Smooth muscle cell (in vitro differentiated cells): ENCODE data around the gene NHLH1. TPM values are rescaled to one million over a fixed set of nuclear protein-coding genes. Genes with fewer than 3 reads are reported as not detected.

ENCODE experiments used
- DNase-seq: peaks from one replicate; lab custom pipeline; 2025; ENCODE audit not compliant: unreplicated experiment; lab: John Stamatoyannopoulos, UW
- H2AFZ ChIP-seq: fragments of 200-600 bp; sonication (generic); 2 replicates; pipeline ENCODE4 v1.6.0; 2016; ENCODE audit warnings: antibody characterized with exemption, low read depth, mild to moderate bottlenecking
- H3F3A ChIP-seq: fragments of 200-600 bp; sonication (generic); 2 replicates; pipeline ENCODE4 v1.6.0; 2017; ENCODE audit warnings: antibody characterized with exemption, low read depth
- H3K27ac ChIP-seq: fragments of 200-600 bp; sonication (generic); 2 replicates; pipeline ENCODE4 v1.5.1; 2016; ENCODE audit warnings: low read depth, mild to moderate bottlenecking
- H3K27me3 ChIP-seq: fragments of 200-600 bp; sonication (generic); 2 replicates; pipeline ENCODE4 v1.6.1; 2016; ENCODE audit warnings: low read depth, mild to moderate bottlenecking
- H3K36me3 ChIP-seq: fragments of 200-600 bp; sonication (generic); 2 replicates; pipeline ENCODE4 v1.5.1; 2016; ENCODE audit warnings: low read depth
- H3K4me1 ChIP-seq: fragments of 200-600 bp; sonication (generic); 2 replicates; pipeline ENCODE4 v1.5.1; 2016; ENCODE audit warnings: low read depth
- H3K4me2 ChIP-seq: fragments of 200-600 bp; sonication (generic); 2 replicates; pipeline ENCODE4 v1.6.0; 2016; ENCODE audit warnings: mild to moderate bottlenecking
- H3K4me3 ChIP-seq: fragments of 200-600 bp; sonication (generic); 2 replicates; pipeline ENCODE4 v1.5.1; 2016; ENCODE audit warnings: mild to moderate bottlenecking
- H3K79me2 ChIP-seq: fragments of 200-600 bp; sonication (generic); 2 replicates; pipeline ENCODE4 v1.6.0; 2016; ENCODE audit warnings: low read depth, mild to moderate bottlenecking
- H3K9ac ChIP-seq: fragments of 200-600 bp; sonication (generic); 2 replicates; pipeline ENCODE4 v1.6.0; 2016; ENCODE audit warnings: low read depth
- H3K9me3 ChIP-seq: fragments of 200-600 bp; sonication (generic); replicated peaks from 2 replicates; pipeline ENCODE4 v1.5.1; 2016; ENCODE audit warnings: low read depth
- H4K20me1 ChIP-seq: fragments of 200-600 bp; sonication (generic); 2 replicates; pipeline ENCODE4 v1.6.0; 2016; ENCODE audit warnings: low read depth
- CTCF ChIP-seq: fragments of 200-600 bp; sonication (generic); IDR thresholded peaks from 2 replicates; pipeline ENCODE4 v1.5.1; 2017; ENCODE audit warnings: borderline replicate concordance, mild to moderate bottlenecking, antibody characterized with exemption; ENCODE audit not compliant: insufficient read depth, poor library complexity, severe bottlenecking
- WGBS: methylation state at CpG from one replicate; pipeline ENCODE4 v1.1.7; 2016; ENCODE audit warnings: low lambda C conversion rate; 5-methylcytosine and 5-hydroxymethylcytosine counted together
- polyA plus RNA-seq: library from polyadenylated mRNA; unstranded; fragments of >200 nt; fragmentation: Nextera tagmentation; extraction: Ambion mirVana; gene quantifications from 2 replicates; pipeline ENCODE4 v1.2.1, GENCODE V29; 2016
- total RNA-seq: library from RNA; depleted of rRNA; stranded (reverse); fragments of >200 nt; gene quantifications from 2 replicates; pipeline ENCODE4 v1.2.3, GENCODE V29; 2014

Gene NHLH1
- total and polyA plus RNA-seq, 2 experiments from 2014 or later, result 0.27 TPM; not detected in 1

GRCh38 chr1:160359559-160360226 is 7.2 kb upstream of the NHLH1 start:
- TF ChIP-seq CTCF, result no peak
- H2AFZ ChIP-seq, result no peak overlapping the region
- H3K27ac ChIP-seq, result no peak overlapping the region
- no peak overlapping the region for H3K4me2 ChIP-seq
- H3K36me3 ChIP-seq, result peaks cover 5% of the 10 kb centered on the region
- H3K4me1 ChIP-seq, result peaks cover 16% of the 10 kb centered on the region
- H3K4me3 ChIP-seq, result no peak overlapping the region
- H3K9me3 ChIP-seq, result no peaks in the 10 kb centered on the region
- WGBS, result 83% methylated on average over 9 of the region's 9 CpGs
- no peaks in the 10 kb centered on the region for H3F3A ChIP-seq
- DNase-seq, result no peak
- no peaks in the 10 kb centered on the region for H4K20me1 ChIP-seq
- no peak overlapping the region for H3K9ac ChIP-seq
- H3K27me3 ChIP-seq, result no peaks in the 10 kb centered on the region
- no peaks in the 10 kb centered on the region for H3K79me2 ChIP-seq

GRCh38 chr1:160360227-160360695 is 6.6 kb upstream of the NHLH1 start:
- DNase-seq, result no peak
- Histone ChIP-seq H2AFZ (no peak overlapping the region), H3K27ac (no peak overlapping the region), H3K4me2 (no peak overlapping the region), H4K20me1 (no peaks in the 10 kb centered on the region), H3K36me3 (peaks cover 5% of the 10 kb centered on the region), H3K4me1 (peaks cover 16% of the 10 kb centered on the region), H3K79me2 (no peaks in the 10 kb centered on the region), H3K27me3 (no peaks in the 10 kb centered on the region), H3K9ac (no peak overlapping the region), H3K4me3 (no peak overlapping the region), H3K9me3 (no peaks in the 10 kb centered on the region), H3F3A (no peaks in the 10 kb centered on the region)
- no peak for TF ChIP-seq CTCF
- 93% methylated on average over 8 of the region's 8 CpGs for WGBS

- Histone ChIP-seq H3K27me3 (no peaks in the 10 kb centered on the region), H3K9me3 (no peaks in the 10 kb centered on the region), H3K4me1 (peaks cover 16% of the 10 kb centered on the region), H3K4me3 (no peak overlapping the region), H3K27ac (no peak overlapping the region), H3K79me2 (no peaks in the 10 kb centered on the region), H3K36me3 (peaks cover 3% of the 10 kb centered on the region), H3K4me2 (no peak overlapping the region), H4K20me1 (no peaks in the 10 kb centered on the region), H3K9ac (no peak overlapping the region), H2AFZ (no peak overlapping the region), H3F3A (no peaks in the 10 kb centered on the region)
- DNase-seq, result no peak
- no peak for TF ChIP-seq CTCF
- WGBS, result 82% methylated on average over 2 of the region's 2 CpGs
Measured at GRCh38 chr1:160361199-160361598, 5.7 kb upstream of the NHLH1 start.

GRCh38 chr1:160361814-160362167 is 5.1 kb upstream of the NHLH1 start:
- H3K4me2 ChIP-seq, result no peak overlapping the region
- H3K4me3 ChIP-seq, result no peak overlapping the region
- H3K4me1 ChIP-seq, result peaks cover 16% of the 10 kb centered on the region
- H3K9ac ChIP-seq, result no peak overlapping the region
- no peak overlapping the region for H3K27ac ChIP-seq
- no peaks in the 10 kb centered on the region for H3K36me3 ChIP-seq
- no peaks in the 10 kb centered on the region for H4K20me1 ChIP-seq
- WGBS, result 99% methylated on average over 4 of the region's 4 CpGs
- H2AFZ ChIP-seq, result no peak overlapping the region
- TF ChIP-seq CTCF, result no peak
- DNase-seq, result no peak
- no peaks in the 10 kb centered on the region for H3K9me3 ChIP-seq
- H3K79me2 ChIP-seq, result no peaks in the 10 kb centered on the region
- no peaks in the 10 kb centered on the region for H3K27me3 ChIP-seq
- H3F3A ChIP-seq, result no peaks in the 10 kb centered on the region
